CD4-positive, alpha-beta T cell treated with Interleukin-21 for 1 hour (primary cell): ENCODE data around the gene C1orf232.

Experiments
- DNase-seq: peaks from one replicate; pipeline ENCODE4 v3.0.0-alpha.2; 2020

C1orf232 gene

DNA sequence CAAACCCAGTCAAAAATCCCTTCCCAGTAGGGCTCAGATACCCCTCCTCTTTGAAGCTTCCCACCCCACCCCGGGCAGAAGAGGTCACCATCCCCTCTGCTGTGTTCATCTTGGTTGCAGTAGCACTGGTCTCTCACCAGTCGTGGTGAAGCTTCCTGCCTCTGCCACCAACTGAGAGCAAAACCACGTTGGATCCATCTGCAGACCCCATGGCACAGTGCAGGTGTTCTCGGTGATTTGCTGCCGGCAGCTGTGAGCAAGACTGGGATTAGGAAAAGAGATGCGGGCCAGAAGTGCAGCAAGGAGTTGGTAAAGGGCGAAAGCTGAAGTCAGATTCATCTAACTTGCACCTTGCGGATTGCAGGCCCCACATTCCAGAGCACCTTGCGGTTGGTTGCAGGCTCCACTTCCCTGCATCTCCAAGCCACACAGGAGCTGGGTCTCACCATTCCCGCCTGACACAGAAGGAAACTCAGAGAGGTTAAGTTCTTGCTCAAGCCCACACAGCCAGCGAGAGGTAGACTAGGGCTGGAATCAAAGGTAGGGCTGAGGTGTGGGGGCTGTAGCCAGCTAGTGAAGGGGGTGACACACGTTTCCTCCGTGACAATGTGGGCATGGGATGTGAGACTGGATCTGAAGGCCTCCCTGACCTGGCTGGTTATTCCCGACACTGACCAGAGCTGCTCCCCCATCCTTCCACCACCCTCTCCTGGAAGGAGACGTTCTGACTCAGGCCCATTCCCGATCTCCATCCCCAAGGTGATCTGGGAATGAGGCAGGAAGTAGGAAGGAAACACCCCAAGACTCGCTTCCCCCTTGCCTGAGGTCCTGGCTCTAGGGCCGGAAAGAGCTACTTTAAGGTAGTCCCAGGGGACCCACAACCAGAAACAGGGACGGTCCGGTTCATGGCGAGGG, 13.1 kb downstream of the C1orf232 start:
- no peak for DNase-seq

DNA sequence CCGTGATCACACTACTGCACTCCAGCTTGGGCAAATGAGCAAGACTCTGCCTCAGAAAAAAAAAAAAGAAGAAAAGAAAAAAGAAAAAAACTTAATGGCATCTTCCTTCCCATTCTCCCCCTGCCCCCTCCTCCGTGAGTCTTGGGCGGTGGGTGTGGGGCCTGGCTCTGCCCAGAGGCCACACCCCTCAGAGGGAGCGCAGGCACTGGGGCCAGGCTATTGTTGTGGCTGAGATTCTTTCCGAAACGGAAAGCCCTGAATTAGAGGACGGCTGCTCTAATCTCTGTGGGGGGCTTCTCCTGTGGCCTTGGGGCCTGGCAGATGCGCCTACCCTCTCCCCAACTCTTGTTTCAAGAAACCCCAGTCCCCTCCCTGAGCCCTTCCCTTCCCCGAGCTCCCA, 14.0 kb downstream of the C1orf232 start:
- DNase-seq, result no peak

DNA sequence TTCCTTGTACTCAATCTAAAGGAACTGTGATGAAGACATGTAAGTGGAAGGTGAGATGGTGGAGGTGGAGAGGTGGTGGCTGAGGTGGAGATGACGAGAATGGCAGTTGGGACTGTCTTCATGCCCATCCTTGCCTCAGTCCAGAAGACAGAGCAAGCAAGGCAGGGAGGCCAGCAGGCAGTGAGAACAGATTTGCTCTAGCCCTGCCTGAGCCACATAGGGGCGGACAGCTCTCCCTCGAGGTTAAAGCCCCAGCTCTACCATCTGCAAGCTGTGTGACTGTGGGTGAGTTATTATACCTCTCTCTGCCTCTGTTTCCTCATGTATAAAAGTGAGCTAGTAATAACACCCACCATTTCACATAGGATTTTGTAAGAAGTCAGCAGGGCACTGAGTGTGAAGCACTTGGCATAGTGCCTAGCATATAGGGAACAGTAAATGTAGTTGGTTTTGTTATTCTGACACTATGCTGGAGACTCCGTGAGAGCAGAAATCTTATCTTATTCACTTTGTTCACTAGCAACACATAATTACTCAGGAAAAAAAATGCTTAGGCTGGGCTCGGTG, 14.7 kb downstream of the C1orf232 start:
- DNase-seq, result no peak

DNA sequence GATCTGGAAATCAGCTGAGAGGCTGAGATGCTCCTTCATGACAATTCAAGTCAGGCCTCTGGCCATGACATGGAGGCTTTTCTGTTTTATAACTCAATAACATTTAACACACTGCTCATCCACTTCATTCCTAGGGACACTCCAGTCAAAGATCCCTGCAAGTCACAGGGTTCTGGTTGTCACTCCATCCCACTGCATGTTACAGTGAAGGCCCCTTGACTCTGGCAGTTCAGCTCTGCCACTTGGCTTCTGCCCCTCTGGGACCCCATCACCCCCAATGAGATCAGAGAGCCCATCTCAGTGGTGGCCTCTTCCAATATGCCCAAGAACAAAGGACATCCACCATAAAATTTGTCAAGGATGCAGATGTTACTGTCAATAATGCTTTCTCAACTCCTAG, 19.9 kb downstream of the C1orf232 start:
- DNase-seq, result no peak

DNA sequence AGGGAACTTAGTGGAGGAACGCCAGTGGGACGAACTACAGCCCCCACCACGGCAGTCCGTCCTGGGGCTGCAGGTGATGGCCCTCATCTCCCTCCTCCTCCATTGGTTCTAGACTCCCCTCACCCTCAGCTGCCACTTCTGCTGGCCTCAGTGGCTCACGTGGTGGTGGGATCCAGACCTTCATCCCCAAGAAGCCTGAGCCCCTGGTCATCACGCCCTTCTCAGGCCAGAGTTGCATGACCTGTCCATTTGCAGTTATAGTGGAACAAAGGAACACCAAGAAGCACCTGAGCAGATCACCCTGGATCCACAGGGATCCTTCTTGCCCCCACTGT, 22.8 kb downstream of the C1orf232 start:
- DNase-seq, result no peak

DNA sequence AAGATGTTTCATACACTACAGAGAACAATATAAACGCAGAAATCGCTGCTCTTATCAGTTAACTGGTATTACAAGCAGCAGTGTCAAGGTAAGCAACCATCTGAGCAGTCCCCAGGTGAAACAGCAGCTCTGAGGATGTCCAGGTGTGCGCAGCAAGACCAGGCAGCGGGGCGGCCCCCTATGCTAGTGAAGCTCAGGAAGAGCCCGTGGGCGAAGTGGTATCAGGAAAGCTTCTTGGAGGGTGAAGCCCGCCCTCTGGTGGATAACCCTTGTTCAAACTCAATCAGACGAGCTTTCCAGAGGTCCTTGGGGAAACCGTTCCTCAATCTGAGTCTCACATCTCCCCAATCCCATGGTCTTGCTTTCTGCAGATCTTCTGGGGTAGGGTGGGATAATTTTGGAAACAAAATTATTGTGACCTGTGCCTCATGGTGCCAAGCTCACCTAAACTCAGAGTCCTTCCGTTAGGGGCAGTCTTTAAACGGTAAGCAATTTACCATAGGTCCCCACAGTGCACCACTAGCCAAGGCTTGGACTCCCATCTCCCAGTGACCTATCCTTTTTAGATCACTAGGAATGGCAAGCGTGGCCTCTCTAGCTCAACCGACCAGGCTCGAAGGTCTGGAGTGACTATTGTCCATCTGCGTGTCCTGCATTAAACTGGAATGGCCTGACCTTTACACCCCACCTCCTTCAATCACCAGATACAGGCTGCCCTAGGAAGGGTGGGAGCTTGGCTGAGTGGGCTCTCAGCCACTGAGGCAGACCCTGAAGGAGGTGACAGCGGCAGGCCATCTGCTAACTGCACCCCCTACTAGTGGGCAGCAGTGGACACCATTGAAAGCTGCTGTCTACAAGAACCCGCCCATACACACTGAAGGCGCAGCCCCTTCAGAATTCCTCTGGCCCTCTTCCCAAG, 23.5 kb downstream of the C1orf232 start:
- peak; percentile 77 for DNase-seq

DNA sequence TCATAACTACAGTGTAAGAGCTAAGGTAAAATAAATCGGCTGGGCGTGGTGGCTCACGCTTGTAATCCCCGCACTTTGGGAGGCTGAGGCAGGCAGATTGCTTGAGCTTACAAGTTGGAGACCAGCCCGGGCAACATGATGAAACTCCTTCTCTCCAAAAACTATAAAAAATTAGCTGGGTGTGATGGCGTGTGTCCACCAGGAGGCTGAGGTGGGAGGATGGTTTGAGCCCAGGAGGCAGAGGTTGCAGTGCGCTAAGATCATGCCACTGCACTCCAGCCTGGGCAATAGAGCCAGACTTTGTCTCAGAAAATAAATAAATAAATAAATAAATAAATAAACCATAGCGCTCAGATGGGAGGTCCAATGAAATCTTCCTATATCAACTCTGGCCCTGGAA, 26.6 kb downstream of the C1orf232 start:
- DNase-seq, result no peak

DNA sequence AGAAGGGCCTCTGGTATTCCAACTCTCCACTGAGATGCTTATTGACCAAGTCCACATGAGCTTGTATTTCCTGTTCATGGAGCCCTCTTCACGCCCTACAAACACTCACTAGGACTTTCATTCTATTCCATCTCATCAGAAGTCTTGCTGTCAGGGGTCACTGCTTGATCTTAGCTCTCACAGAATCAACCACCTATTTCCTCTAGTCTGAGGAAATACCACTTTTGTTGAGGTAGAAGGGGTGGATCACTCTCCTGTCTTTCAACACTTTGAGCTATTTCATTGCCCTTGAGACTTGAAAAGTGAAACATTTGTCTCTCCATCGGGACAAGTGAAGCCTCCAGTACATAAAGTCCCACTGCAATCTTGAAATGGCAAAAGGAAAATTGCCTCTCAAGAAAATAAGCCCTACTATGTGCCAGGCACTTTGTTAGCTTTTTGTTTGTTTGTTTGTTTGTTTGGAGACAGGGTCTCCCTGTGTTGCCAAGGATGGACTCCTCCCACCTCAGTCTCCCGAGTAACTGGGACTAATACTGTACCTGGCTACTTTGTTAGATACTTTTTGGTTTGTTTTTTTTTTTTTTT, 29.7 kb downstream of the C1orf232 start:
- DNase-seq, result no peak

DNA sequence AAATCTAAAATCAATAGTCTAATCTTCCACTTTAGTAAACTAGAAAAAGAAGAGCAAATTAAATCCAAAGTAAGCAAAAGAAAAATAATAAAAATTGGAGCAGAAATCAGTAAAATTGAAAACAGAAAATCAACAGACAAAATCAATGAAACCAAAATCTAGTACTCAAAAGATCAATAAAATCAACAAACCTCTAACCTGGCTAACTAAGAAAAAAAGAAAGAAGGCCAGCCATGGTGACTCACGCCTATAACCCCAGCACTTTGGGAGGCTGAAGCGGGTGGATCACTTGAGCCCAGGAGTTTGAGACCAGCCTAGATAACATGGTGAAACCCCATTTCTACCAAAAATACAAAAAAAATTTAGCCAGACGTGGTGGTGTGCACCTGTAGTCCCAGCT, 34.3 kb downstream of the C1orf232 start:
- no peak for DNase-seq

DNA sequence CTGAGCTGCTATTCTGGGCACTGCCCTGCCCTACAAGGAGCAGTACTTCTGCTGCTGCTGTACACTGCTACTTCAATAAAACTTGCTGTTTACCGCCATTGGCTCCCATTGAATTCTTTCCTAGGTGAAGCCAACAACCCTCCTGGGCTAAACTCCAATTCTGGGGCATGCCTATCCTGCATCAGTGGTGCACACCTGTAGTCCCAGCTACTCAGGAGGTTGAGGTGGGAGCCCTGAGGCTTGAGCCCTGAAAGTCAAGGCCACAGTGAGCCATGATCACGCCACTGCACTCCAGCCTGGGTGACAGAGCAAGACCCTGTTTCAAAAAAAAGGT, 36.0 kb downstream of the C1orf232 start:
- DNase-seq, result no peak

DNA sequence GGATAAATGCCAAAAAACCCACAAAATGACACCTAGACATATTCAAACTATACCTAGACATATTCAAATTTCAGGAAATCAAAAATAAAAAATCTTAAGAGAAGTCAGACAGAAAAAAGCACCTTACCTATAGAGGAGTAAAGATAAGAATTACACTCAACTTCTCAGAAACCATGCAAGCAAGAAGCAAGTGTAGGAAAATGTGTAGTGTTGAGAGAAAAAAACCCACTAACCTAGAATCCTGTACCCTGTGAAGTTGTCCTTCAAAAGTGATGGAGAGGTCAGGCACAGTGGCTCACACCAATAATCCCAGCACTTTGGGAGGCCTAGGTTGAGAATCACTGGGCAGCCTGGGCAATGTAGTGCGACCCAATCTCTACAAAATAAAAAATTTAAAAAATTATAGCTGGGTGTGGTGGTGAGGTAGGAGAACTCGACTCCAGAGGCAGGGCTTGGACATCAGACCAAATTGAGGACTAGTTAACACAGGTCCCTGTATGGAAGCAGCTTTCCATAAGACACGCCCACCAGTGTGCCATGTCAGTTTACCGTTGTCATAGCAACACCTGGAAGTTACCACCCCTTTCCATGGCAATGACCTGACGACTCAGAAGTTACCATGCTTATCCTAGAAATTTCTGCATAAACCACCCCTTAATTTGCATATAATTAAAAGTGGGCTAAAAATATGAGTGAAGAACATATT, 36.5 kb downstream of the C1orf232 start:
- no peak for DNase-seq

DNA sequence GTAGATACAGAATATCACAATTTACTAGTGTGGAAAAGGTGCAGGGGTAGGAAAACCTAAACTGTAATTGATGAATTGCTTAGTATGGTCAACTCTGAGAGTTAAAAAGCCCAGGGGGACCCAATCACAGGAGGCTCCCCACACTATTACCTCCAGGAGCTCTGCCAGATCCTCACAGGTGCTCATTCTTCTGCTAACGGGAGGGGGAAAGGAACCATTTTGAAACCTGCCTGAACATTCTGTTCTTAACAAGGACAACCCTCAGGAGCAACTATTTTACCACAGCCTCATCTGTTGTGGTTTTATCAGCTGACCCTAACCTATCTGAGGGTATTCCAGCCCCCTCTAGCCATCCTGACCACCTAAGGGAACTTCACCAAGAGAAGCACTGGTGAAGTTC, 38.1 kb downstream of the C1orf232 start:
- DNase-seq, result no peak

DNA sequence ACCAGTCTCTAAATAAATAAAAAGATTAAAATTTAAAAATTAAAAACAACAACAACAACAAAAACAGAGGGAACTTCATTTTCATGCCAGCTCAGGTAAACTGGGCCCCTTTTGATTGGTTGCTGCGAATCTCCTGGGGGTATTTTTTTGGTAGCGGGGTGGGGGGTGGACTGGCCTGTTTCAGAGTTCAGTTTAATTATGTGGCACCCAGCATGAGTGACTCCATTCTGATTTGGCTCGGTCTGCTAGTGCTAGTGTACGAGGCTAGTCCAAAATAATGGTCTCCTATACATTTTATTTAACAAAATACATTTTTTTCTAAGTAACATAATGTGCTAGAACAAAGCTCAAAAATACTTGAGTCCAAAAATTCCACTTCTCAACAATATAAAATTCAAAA, 39.0 kb downstream of the C1orf232 start:
- DNase-seq, result no peak

DNA sequence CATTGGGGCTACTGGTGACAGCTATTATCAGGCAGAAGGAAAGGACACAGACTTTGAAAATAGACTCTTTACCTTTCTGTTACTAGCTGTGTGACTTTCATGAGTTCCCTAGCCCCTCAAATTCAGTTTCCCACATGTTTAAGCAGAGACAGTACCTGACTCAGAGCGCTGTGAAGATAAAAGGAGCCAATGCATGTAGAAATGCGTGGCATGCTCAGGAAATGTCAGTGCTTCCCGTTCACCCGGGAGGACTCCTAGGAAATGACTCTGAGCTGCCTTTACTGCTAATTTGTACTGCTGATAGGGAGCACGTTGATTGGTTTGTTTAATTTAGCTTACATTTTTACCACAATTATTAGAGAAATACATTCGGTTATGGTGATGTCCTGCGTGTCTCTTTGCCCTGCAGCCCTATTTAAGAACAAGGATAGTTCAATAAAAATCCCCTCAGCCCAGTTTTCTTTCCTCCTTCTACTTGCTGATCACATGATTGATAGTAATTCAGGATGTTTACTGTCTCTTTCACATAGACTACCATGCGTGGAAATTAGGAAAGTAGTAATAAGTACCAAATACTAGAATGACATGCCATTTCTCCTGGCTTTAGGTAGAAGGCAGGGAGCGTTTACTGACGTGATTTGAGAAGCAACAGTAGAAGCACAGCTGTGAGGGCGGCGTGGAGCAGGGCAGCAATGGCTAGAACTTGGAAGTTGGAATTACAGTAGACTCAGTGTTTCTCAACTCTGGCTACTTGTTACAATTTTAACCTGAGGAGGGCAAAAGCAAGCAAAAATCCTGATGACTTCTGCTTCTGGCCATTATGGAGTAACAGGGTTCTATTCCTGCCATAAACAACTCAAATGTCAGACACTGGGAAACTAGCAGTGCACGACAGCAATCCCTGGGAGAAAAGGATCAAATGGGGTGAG, 41.3 kb downstream of the C1orf232 start:
- DNase-seq, result no peak

DNA sequence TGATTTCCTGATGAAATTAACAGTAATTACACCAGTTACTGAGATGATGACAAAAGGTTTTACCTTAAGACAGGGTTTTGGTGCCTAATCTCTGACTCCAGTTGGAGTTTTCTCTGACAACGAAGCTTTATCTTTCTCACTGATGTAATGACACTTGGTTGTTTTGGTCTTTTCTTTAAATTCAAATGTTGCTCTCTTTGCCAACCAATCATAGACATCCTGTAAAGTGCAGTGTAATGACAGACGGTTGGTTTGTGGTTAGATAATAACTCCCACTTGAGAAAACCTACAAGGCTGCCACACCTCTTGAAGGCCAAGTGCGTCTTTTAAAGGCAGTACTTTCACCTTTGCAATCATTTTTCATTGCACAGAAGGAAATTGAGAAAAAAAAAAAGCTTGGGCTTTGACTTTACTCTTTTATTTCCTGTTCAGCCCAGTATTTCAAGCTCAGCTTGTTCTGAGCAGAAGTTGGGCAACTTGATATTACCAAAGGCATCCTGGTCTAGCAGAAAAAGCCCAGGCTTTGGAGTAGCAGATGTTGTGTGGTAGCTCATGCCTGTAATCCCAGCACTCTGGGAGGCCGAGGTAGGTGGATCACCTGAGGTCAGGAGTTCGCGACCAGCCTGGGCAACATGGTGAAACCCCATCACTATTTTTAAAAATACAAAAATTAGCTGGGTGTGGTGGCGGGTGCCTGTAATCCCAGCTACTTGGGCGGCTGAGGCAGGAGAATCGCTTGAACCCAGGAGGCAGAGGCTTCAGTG, 42.3 kb downstream of the C1orf232 start:
- DNase-seq, result peak; percentile 90

DNA sequence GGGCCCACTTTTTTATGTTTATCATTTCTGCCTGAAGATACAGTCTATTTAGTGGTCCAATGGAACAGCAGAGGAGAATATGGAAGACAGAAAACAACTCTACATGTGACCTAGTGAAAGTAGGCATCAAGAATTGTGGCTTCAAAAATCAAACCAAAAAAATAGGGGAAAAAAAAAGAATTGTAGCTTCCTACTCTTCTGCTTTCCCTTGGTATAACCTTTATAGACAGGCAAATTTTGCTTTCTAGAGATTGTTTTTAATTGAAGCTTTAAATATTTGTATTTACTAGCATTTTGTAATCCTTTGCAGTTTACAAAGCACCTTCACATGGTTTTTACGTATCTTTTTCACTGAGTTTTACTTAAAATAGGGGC, 42.8 kb downstream of the C1orf232 start:
- no peak for DNase-seq

DNA sequence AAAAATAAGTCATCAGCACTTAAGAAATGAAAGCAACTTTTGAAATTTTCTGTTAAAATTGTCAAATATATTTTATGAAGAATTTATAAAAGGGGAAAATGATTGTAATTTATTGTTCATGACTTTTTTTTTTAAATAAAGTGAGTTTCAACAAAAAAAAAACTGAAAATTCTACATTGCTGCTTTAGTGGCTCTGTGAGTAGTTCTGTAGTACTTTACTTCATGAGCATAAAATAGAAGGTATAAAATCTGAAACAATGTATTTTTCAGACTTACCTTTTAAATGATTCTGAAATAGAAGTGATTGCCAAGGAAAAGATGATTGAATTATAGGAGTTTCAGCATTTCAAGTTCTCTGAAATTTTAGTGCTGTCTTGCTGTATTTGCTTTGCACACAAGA, 43.4 kb downstream of the C1orf232 start:
- no peak for DNase-seq

DNA sequence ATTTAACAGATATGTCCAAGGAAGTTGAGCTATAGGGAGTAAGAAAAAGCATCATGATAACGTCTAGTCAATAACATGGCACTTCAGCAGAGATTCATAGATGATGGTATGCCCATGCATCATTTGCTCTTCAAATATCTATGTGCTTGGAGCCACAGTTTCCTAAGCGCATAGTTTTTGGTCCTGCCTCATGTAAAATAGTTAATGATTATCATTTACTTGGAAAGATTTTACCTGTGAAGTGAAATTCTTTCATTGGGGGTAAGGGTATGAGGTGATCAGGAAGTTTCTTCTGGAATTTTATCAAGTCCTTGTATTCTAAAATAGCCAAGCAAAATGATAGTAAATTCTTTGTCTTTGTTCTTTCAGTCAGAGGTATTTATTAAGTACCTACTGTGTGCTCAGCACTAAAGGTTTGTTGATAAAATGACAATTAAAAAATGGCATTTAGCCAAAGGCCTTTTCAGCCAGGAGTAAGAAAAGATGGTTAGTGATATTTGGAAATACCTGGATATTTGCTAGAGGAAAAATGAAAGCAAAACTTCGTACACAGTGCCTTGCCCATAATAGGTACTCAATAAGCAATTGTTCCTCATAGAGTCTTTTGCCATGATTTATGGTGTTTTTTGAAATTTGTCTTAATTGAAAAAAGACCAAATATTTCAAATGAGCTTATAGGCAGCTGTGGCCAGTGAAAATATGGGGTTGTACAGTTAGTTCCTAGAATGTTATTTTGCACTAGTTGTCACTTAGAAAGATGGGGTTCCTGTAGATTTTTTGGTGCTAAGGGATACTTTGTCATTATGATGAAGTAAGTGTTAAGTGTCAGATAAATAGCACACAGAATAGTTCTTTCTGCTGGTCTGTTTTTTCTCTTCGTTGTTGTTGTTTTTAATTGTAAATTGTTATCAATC, 44.1 kb downstream of the C1orf232 start:
- no peak for DNase-seq
